ENCODE data around the gene WDR73.
"Not testable (repeated sequence)": the region's sequence is repeated elsewhere in the genome, so short reads cannot be mapped to it uniquely, and the experiment has no call there.

WDR73 gene

DNA sequence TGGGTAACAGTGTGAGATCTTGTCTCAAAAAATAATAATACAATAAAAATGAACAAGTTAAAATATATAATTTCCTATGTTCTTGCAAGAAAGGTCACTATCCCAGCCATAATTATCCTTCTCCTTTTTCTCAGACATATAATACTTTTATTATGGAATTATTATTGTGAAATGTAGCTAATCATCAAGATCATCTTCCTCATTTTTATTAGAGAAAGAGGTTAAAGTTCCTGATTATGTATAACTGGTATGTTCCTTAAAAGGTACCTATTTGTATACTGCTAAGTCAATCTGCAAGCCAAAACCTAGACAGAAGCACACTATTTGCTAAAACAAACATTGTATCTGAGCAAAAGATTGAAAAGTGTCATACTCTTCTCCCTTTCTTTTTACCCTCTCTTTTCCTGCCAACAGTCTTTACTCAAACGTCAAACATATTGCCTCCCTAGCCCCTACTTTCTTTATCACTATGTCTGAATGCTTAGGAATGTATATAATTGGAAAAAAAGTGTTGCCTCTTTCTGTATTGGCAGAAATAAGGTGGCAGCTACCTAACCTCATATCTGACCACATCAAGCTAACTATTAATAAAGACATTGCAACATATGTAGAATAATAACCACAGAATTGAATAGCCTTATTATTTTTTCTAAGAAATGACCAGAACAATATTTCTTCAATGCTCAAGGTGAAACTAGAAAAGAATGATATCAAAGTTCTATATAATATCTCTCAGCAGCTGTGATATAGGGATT, 43.3 kb upstream of the WDR73 start:
- H3K4me3 ChIP-seq (ENCODE audit: severe bottlenecking), result no peak overlapping the region
- no peaks in the 10 kb centered on the region for H3K27me3 ChIP-seq (ENCODE audit: insufficient read depth, poor library complexity, severe bottlenecking)
- H3K27ac ChIP-seq (ENCODE audit: poor library complexity, severe bottlenecking), result no peak overlapping the region
- H3K4me1 ChIP-seq (ENCODE audit: insufficient read depth, poor library complexity, severe bottlenecking), result peaks cover 12% of the 10 kb centered on the region
- ATAC-seq (ENCODE audit: low read depth) (no peak), DNase-seq (ENCODE audit: low spot score) (no peak)
- H3K9me3 ChIP-seq (ENCODE audit: severe bottlenecking), result no peaks in the 10 kb centered on the region
- peaks cover 23% of the 10 kb centered on the region for H3K36me3 ChIP-seq (ENCODE audit: low read depth)
- TF ChIP-seq, protein P1, sequence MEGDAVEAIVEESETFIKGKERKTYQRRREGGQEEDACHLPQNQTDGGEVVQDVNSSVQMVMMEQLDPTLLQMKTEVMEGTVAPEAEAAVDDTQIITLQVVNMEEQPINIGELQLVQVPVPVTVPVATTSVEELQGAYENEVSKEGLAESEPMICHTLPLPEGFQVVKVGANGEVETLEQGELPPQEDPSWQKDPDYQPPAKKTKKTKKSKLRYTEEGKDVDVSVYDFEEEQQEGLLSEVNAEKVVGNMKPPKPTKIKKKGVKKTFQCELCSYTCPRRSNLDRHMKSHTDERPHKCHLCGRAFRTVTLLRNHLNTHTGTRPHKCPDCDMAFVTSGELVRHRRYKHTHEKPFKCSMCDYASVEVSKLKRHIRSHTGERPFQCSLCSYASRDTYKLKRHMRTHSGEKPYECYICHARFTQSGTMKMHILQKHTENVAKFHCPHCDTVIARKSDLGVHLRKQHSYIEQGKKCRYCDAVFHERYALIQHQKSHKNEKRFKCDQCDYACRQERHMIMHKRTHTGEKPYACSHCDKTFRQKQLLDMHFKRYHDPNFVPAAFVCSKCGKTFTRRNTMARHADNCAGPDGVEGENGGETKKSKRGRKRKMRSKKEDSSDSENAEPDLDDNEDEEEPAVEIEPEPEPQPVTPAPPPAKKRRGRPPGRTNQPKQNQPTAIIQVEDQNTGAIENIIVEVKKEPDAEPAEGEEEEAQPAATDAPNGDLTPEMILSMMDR (IDR thresholded peaks at IDR 0.05; ENCODE audit: poor library complexity, severe bottlenecking), result no peak

DNA sequence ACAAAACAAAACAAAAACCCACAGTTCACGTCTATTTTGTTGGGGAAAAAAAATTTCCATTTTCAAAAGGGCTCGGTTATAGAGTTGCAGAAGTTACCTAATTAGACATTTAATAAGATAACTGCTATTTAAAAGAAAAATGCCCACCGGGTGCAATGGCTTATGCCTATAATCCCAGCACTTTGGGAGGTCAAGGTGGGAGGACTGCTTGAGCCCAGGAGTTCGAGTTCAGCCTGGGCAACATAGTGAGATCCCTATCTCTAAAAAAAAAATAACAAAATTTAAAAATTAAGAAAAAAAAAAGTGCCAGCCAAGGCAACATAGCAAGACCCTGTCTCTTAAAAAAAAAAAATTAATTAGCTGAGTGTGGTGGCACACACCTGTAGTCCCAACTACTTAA, 42.7 kb upstream of the WDR73 start:
- ATAC-seq (ENCODE audit: low read depth), result no peak

DNA sequence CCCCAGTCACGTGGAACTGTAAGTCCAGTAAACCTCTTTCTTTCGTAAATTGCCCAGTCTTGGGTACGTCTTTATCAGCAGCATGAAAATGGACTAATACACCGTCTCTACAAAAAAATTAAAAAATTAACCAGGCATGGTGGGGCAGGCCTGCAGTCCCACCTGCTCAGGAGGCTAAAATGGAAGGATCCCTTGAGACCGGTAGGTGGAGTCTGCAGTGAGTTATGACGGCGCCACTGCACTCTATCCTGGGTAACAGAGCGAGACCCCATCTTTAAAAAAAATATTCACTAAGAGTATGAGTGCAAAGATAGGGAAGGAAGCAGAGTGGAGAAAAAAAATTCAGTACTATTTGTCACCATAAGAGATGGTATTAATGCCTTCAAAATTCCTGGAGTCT, 36.3 kb upstream of the WDR73 start:
- DNase-seq (ENCODE audit: low spot score), result no peak
- Histone ChIP-seq H3K27me3 (ENCODE audit: insufficient read depth, poor library complexity, severe bottlenecking) (no peaks in the 10 kb centered on the region), H3K9me3 (ENCODE audit: severe bottlenecking) (no peaks in the 10 kb centered on the region), H3K27ac (ENCODE audit: poor library complexity, severe bottlenecking) (no peak overlapping the region), H3K4me1 (ENCODE audit: insufficient read depth, poor library complexity, severe bottlenecking) (peaks cover 18% of the 10 kb centered on the region), H3K36me3 (ENCODE audit: low read depth) (peaks cover 70% of the 10 kb centered on the region), H3K4me3 (ENCODE audit: severe bottlenecking) (no peak overlapping the region)
- TF ChIP-seq, protein P1 (IDR thresholded peaks at IDR 0.05; ENCODE audit: poor library complexity, severe bottlenecking), result no peak
- no peak for ATAC-seq (ENCODE audit: low read depth)

More for the DNA sequence above, 42.7 kb upstream of the WDR73 start:
- no peak overlapping the region for H3K4me3 ChIP-seq (ENCODE audit: severe bottlenecking)
- no peak overlapping the region for H3K27ac ChIP-seq (ENCODE audit: poor library complexity, severe bottlenecking)
- H3K9me3 ChIP-seq (ENCODE audit: severe bottlenecking), result no peaks in the 10 kb centered on the region
- no peak for DNase-seq (ENCODE audit: low spot score)
- TF ChIP-seq, protein P1 (IDR thresholded peaks at IDR 0.05; ENCODE audit: poor library complexity, severe bottlenecking), result no peak
- peaks cover 13% of the 10 kb centered on the region for H3K4me1 ChIP-seq (ENCODE audit: insufficient read depth, poor library complexity, severe bottlenecking)
- no peaks in the 10 kb centered on the region for H3K27me3 ChIP-seq (ENCODE audit: insufficient read depth, poor library complexity, severe bottlenecking)
- peaks cover 26% of the 10 kb centered on the region for H3K36me3 ChIP-seq (ENCODE audit: low read depth)

DNA sequence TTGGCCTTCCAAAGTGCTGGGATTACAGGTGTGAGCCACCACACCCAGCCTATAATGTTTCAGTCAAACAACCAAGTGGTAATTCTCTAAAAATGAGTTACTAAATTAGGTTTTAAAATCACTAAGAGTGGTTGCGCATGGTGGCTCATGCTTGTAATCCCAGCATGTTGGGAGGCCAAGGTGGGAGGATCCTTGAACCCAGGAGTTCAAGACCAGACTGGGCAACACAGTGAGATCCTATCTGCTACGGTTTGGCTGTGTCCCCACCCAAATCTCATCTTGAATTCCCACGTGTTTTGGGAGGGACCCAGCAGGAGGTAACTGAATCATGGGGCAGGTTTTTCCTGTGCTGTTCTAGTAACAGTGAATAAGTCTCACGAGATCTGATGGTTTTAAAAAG, 35.8 kb upstream of the WDR73 start:
- Histone ChIP-seq H3K9me3 (ENCODE audit: severe bottlenecking) (no peaks in the 10 kb centered on the region), H3K27me3 (ENCODE audit: insufficient read depth, poor library complexity, severe bottlenecking) (no peaks in the 10 kb centered on the region), H3K4me3 (ENCODE audit: severe bottlenecking) (no peak overlapping the region), H3K36me3 (ENCODE audit: low read depth) (peaks cover 74% of the 10 kb centered on the region), H3K27ac (ENCODE audit: poor library complexity, severe bottlenecking) (no peak overlapping the region), H3K4me1 (ENCODE audit: insufficient read depth, poor library complexity, severe bottlenecking) (peaks cover 22% of the 10 kb centered on the region)
- ATAC-seq (ENCODE audit: low read depth) (no peak), DNase-seq (ENCODE audit: low spot score) (no peak)
- TF ChIP-seq, protein P1 (IDR thresholded peaks at IDR 0.05; ENCODE audit: poor library complexity, severe bottlenecking), result no peak

DNA sequence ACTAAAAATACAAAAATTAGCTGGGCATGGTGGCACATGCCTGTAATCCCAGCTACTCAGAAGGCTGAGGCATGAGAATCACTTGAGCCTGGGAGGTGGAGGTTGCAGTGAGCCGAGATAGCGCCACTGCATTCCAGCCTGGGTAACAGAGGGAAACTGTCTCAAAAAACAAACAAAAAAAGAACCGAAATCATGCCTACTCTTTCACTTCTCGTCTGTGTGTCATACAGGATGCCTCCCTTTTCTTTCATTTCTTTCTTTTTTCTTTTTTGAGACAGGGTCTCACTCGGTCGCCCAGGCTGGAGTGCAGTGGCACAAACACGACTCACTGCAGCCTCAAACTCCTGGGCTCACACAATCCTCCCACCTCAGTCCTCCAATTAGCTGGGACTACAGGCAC, 32.4 kb upstream of the WDR73 start:
- Histone ChIP-seq H3K4me1 (ENCODE audit: insufficient read depth, poor library complexity, severe bottlenecking) (peaks cover 14% of the 10 kb centered on the region), H3K27ac (ENCODE audit: poor library complexity, severe bottlenecking) (peak overlapping the region; percentile 46), H3K36me3 (ENCODE audit: low read depth) (peaks cover 95% of the 10 kb centered on the region)
- not testable (repeated sequence) for DNase-seq (ENCODE audit: low spot score); H3K9me3 ChIP-seq (ENCODE audit: severe bottlenecking); ATAC-seq (ENCODE audit: low read depth); H3K4me3 ChIP-seq (ENCODE audit: severe bottlenecking); H3K27me3 ChIP-seq (ENCODE audit: insufficient read depth, poor library complexity, severe bottlenecking)

Measured in RWPE2 (cell line).